ENCODE data around the gene GPM6B. TPM values are rescaled to one million over a fixed set of nuclear protein-coding genes. Genes with fewer than 3 reads are reported as not detected.
"Not testable (repeated sequence)": the region's sequence is repeated elsewhere in the genome, so short reads cannot be mapped to it uniquely, and the experiment has no call there.

Gene GPM6B
- total RNA-seq, 1 experiment from 2014 or later: 0.51 TPM

- BruUV-seq (replicated peaks): no TSS peak
- ATAC-seq (no peak), DNase-seq (no peak)
- Histone ChIP-seq H3K79me2 (ENCODE audit: low read length) (peaks cover 72% of the 10 kb centered on the region), H2AFZ (ENCODE audit: low read length) (no peak overlapping the region), H3K27me3 (ENCODE audit: low read length) (no peaks in the 10 kb centered on the region), H3K4me1 (ENCODE audit: insufficient read depth, low read length) (peaks cover 11% of the 10 kb centered on the region), H3K36me3 (ENCODE audit: low read depth, low read length) (peaks cover 14% of the 10 kb centered on the region), H3K9ac (ENCODE audit: low read length) (peak overlapping the region; percentile 98; the same call in 1 of the 2 replicates), H3K9me2 (replicated peaks; ENCODE audit: low read length) (no peaks in the 10 kb centered on the region), H3K27ac (ENCODE audit: low read length) (no peak overlapping the region), H3F3A (ENCODE audit: low read length, unreplicated experiment) (no peaks in the 10 kb centered on the region), H4K20me1 (ENCODE audit: low read length) (no peaks in the 10 kb centered on the region), H3K4me2 (ENCODE audit: low read length) (peak overlapping the region; percentile 82), H3K9me3 (ENCODE audit: low read length) (no peaks in the 10 kb centered on the region), H3K4me3 (ENCODE audit: low read length) (peak overlapping the region; percentile 100)
- ChIA-PET CTCF (no interaction called here), POLR2A (ENCODE audit: unreplicated experiment) (no interaction called here)
- no peak for TF ChIP-seq EZH2phosphoT487 (IDR thresholded peaks at IDR 0.05; ENCODE audit: borderline replicate concordance, low read length)
- TF ChIP-seq EZH2 (IDR thresholded peaks at IDR 0.05; ENCODE audit: low read length, unreplicated experiment): no peak
- TF ChIP-seq CTCF (conservative IDR thresholded peaks at IDR 0.05; ENCODE audit: low read depth, low read length): no peak
- intact Hi-C loops (cut with micrococcal nuclease): no loop called here
These were observed 84.4 kb downstream of the GPM6B start for GRCh38 chrX:13732246-13733067.

- H4K20me1 ChIP-seq (ENCODE audit: low read length); DNase-seq; BruUV-seq (replicated peaks); H3K27ac ChIP-seq (ENCODE audit: low read length); POLR2A ChIA-PET (ENCODE audit: unreplicated experiment); H2AFZ ChIP-seq (ENCODE audit: low read length); H3K4me3 ChIP-seq (ENCODE audit: low read length); intact Hi-C loops (cut with micrococcal nuclease); H3K27me3 ChIP-seq (ENCODE audit: low read length); H3K9me3 ChIP-seq (ENCODE audit: low read length); CTCF ChIA-PET; ATAC-seq; H3K9ac ChIP-seq (ENCODE audit: low read length); H3K9me2 ChIP-seq (replicated peaks; ENCODE audit: low read length); H3K4me2 ChIP-seq (ENCODE audit: low read length); H3F3A ChIP-seq (ENCODE audit: low read length, unreplicated experiment): not testable (repeated sequence)
- Histone ChIP-seq H3K79me2 (ENCODE audit: low read length) (peaks cover 65% of the 10 kb centered on the region), H3K36me3 (ENCODE audit: low read depth, low read length) (peaks cover 12% of the 10 kb centered on the region), H3K4me1 (ENCODE audit: insufficient read depth, low read length) (peaks cover 11% of the 10 kb centered on the region)
These were observed 86.4 kb downstream of the GPM6B start for GRCh38 chrX:13730523-13730922.

GRCh38 chrX:13726583-13726982 lies 90.3 kb downstream of the GPM6B start:
- POLR2A ChIA-PET (ENCODE audit: unreplicated experiment): interaction anchor here (0.6 kb wide), 1 partner anchor 8 kb away, joined by 4 read pairs; the partner anchor contains the start of genes OFD1 and TRAPPC2
- H3K9me3 ChIP-seq (ENCODE audit: low read length); intact Hi-C loops (cut with micrococcal nuclease); H3K4me2 ChIP-seq (ENCODE audit: low read length); H3K4me3 ChIP-seq (ENCODE audit: low read length); H4K20me1 ChIP-seq (ENCODE audit: low read length); H3F3A ChIP-seq (ENCODE audit: low read length, unreplicated experiment); CTCF ChIA-PET; BruUV-seq (replicated peaks); H3K9me2 ChIP-seq (replicated peaks; ENCODE audit: low read length); ATAC-seq; DNase-seq; H2AFZ ChIP-seq (ENCODE audit: low read length); H3K36me3 ChIP-seq (ENCODE audit: low read depth, low read length); H3K27me3 ChIP-seq (ENCODE audit: low read length); H3K27ac ChIP-seq (ENCODE audit: low read length); H3K9ac ChIP-seq (ENCODE audit: low read length): not testable (repeated sequence)
- peaks cover 56% of the 10 kb centered on the region for H3K79me2 ChIP-seq (ENCODE audit: low read length)
- H3K4me1 ChIP-seq (ENCODE audit: insufficient read depth, low read length): peaks cover 16% of the 10 kb centered on the region

- intact Hi-C loops (cut with micrococcal nuclease); H3K36me3 ChIP-seq (ENCODE audit: low read depth, low read length); DNase-seq; H3F3A ChIP-seq (ENCODE audit: low read length, unreplicated experiment); H3K9me3 ChIP-seq (ENCODE audit: low read length); H2AFZ ChIP-seq (ENCODE audit: low read length); H3K27ac ChIP-seq (ENCODE audit: low read length); H3K27me3 ChIP-seq (ENCODE audit: low read length); H3K4me3 ChIP-seq (ENCODE audit: low read length); H3K4me2 ChIP-seq (ENCODE audit: low read length); H3K9ac ChIP-seq (ENCODE audit: low read length); CTCF ChIA-PET; BruUV-seq (replicated peaks); POLR2A ChIA-PET (ENCODE audit: unreplicated experiment); ATAC-seq; H4K20me1 ChIP-seq (ENCODE audit: low read length); H3K9me2 ChIP-seq (replicated peaks; ENCODE audit: low read length): not testable (repeated sequence)
- peaks cover 65% of the 10 kb centered on the region for H3K79me2 ChIP-seq (ENCODE audit: low read length)
- peaks cover 26% of the 10 kb centered on the region for H3K4me1 ChIP-seq (ENCODE audit: insufficient read depth, low read length)
These were observed 92.0 kb downstream of the GPM6B start for GRCh38 chrX:13724878-13725277.
